Upper lobe of left lung (tissue), 6 donors: Measurements from ENCODE around the gene MAML2. TPM values are rescaled to one million over a fixed set of nuclear protein-coding genes. Genes with fewer than 3 reads are reported as not detected.
A peak's percentile ranks its signal among the peaks of the same experiment; 100 is the strongest.

ENCODE experiments used
- ATAC-seq, 2 donors: fragments of 200-7000 bp; cut with Tn5 transposase; one replicate each; pipeline ENCODE4 v1.9.1; 2022; ENCODE audit warnings: mild to moderate bottlenecking in 2 of 2, moderate library complexity in 2 of 2; ENCODE audit not compliant: low FRiP score in 2 of 2
- DNase-seq, 2 donors: peaks; one replicate each; pipeline ENCODE4 v3.0.0-alpha.2; 2019 to 2020
- H3K27ac ChIP-seq, 4 donors: fragments of 200-600 bp; sonication (generic); one replicate each; pipeline ENCODE4 v1.5.1; 2016 to 2019
- H3K27me3 ChIP-seq, 4 donors: fragments of 200-600 bp; sonication (generic); one replicate each; pipeline ENCODE4 v1.5.1; 2017 to 2019
- H3K36me3 ChIP-seq, 4 donors: fragments of 200-600 bp; sonication (generic); one replicate each; pipeline ENCODE4 v1.5.1; 2016 to 2019
- H3K4me1 ChIP-seq, 4 donors: fragments of 200-600 bp; sonication (generic); one replicate each; pipeline ENCODE4 v1.5.1; 2018 to 2019
- H3K4me3 ChIP-seq, 4 donors: fragments of 200-600 bp; sonication (generic); one replicate each; pipeline ENCODE4 v1.5.1; 2017 to 2019; ENCODE audit warnings: mild to moderate bottlenecking in 2 of 4, moderate library complexity in 1 of 4
- H3K9me3 ChIP-seq, 4 donors: fragments of 200-600 bp; sonication (generic); one replicate each; pipeline ENCODE4 v1.5.1; 2018 to 2019
- EP300 ChIP-seq, 4 donors: sonication (generic); formaldehyde crosslinking; IDR thresholded peaks; one replicate each; pipeline ENCODE4 v1.5.1; 2017; ENCODE audit warnings: antibody characterized with exemption in 4 of 4, control low read depth in 2 of 4
- POLR2A ChIP-seq, 4 donors: fragments of 450-650 bp; IDR thresholded peaks; one replicate each; pipeline ENCODE4 v1.5.1; 2016 to 2017; ENCODE audit warnings: antibody characterized with exemption in 4 of 4, mild to moderate bottlenecking in 2 of 4
- POLR2AphosphoS5 ChIP-seq, 2 donors: sonication (generic); formaldehyde crosslinking; IDR thresholded peaks; one replicate each; pipeline ENCODE4 v1.5.1; 2017; ENCODE audit warnings: antibody characterized with exemption in 2 of 2
- WGBS, 2 donors: methylation state at CpG; one replicate each; pipeline ENCODE4 v1.1.5; 2017 to 2018; 5-methylcytosine and 5-hydroxymethylcytosine counted together
- total RNA-seq, 6 donors: library from RNA; depleted of rRNA in 4 of 6; stranded (reverse); fragments of >200 nt in 4 of 6; gene quantifications; one replicate each; pipeline versions ENCODE4 v1.1.0 to v1.2.1, GENCODE V29; 2016 to 2021
- TF ChIP-seq, protein P1 (sequence below), 6 experiments: fragments of 450-650 bp in 4 of 6; fragments of 200-600 bp in 2 of 6; sonication (generic) in 2 of 6; IDR thresholded peaks; one replicate each; pipeline ENCODE4 v1.5.1; 2016 to 2019; ENCODE audit warnings: antibody characterized with exemption in 6 of 6
- donor health status: DM: no; HTN: no; CAD: no; lungs with moderate emphysema.
- donor health status: DM: no; HTN: yes; CAD: no; lungs with severe emphysema.

Gene MAML2
- total RNA-seq, 6 donors from 2014 or later = 19.5 to 36.6 (median 26.3) TPM

GRCh38 chr11:96260532-96260931 is 82.5 kb downstream of the MAML2 start:
- no peak for DNase-seq
- 95 to 100% methylated on average over 2 of the region's 2 CpGs for WGBS, 2 donors

GRCh38 chr11:96260067-96260511 is 82.9 kb downstream of the MAML2 start:
- no peak for DNase-seq
- H3K4me3 ChIP-seq = no peak overlapping the region
- H3K27me3 ChIP-seq = no peaks in the 10 kb centered on the region
- H3K4me1 ChIP-seq = peaks cover 71 to 79% (median 76%) of the 10 kb centered on the region in 4 donors
- no peak for ATAC-seq
- no peaks in the 10 kb centered on the region for H3K9me3 ChIP-seq
- 85 to 87% methylated on average over 3 of the region's 3 CpGs for WGBS, 2 donors
- no peaks in the 10 kb centered on the region for H3K36me3 ChIP-seq
- H3K27ac ChIP-seq = peak overlapping the region in 1 of 4 donors; percentile 83
- TF ChIP-seq POLR2A (IDR thresholded peaks at IDR 0.05) (no peak), POLR2AphosphoS5 (IDR thresholded peaks at IDR 0.05) (no peak), EP300 (IDR thresholded peaks at IDR 0.05) (no peak)
- TF ChIP-seq, protein P1, sequence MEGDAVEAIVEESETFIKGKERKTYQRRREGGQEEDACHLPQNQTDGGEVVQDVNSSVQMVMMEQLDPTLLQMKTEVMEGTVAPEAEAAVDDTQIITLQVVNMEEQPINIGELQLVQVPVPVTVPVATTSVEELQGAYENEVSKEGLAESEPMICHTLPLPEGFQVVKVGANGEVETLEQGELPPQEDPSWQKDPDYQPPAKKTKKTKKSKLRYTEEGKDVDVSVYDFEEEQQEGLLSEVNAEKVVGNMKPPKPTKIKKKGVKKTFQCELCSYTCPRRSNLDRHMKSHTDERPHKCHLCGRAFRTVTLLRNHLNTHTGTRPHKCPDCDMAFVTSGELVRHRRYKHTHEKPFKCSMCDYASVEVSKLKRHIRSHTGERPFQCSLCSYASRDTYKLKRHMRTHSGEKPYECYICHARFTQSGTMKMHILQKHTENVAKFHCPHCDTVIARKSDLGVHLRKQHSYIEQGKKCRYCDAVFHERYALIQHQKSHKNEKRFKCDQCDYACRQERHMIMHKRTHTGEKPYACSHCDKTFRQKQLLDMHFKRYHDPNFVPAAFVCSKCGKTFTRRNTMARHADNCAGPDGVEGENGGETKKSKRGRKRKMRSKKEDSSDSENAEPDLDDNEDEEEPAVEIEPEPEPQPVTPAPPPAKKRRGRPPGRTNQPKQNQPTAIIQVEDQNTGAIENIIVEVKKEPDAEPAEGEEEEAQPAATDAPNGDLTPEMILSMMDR (IDR thresholded peaks at IDR 0.05) = no peak

More at GRCh38 chr11:96260532-96260931, 82.5 kb downstream of the MAML2 start:
- no peaks in the 10 kb centered on the region for H3K36me3 ChIP-seq
- no peak for ATAC-seq
- no peak overlapping the region for H3K27ac ChIP-seq
- no peak for TF ChIP-seq EP300 (IDR thresholded peaks at IDR 0.05)
- TF ChIP-seq POLR2AphosphoS5 (IDR thresholded peaks at IDR 0.05) = no peak
- no peak for TF ChIP-seq POLR2A (IDR thresholded peaks at IDR 0.05)
- TF ChIP-seq, protein P1 (IDR thresholded peaks at IDR 0.05) = no peak
- H3K4me3 ChIP-seq = no peak overlapping the region
- no peaks in the 10 kb centered on the region for H3K27me3 ChIP-seq
- peaks cover 71 to 79% (median 75%) of the 10 kb centered on the region in 4 donors for H3K4me1 ChIP-seq
- no peaks in the 10 kb centered on the region for H3K9me3 ChIP-seq

DNA sequence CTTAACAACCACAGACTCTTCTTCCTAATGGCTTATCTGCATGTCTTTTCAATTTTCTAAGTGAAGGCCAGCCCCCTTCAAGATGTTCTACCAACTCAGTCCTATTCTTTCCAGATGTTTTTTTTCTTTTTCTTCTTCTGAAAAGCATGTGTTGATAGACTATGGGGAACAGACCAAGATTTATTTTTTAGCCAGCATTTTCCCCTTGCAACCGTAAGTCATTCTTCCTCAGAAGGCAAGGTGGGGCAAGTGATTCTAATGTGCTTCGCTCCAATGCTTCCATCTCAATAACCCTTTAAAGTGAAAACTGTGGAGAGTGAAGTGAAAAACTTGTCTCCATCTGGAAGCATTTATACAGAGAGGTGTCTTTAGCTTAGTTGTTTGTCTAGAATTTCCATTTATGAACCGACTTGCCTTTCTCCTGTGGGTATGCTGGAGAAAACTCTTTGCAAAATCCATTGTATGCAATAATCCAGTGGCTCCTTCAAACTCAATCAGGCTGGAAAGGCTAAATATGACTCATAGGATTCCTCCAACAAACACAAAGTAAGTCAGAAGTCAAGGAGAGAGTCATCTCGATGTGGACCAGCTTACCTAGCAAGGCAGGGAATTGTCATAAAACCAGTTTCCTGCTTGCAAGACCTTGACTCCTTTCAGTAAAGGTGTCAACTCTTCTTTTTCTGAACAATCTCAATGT is 83.7 kb downstream of the MAML2 start:
- DNase-seq (no peak), ATAC-seq (no peak)
- H3K9me3 ChIP-seq = no peaks in the 10 kb centered on the region
- no peaks in the 10 kb centered on the region for H3K27me3 ChIP-seq
- no peak overlapping the region for H3K4me3 ChIP-seq
- no peaks in the 10 kb centered on the region for H3K36me3 ChIP-seq
- WGBS, 2 donors = 76 to 79% methylated on average over 4 of the region's 4 CpGs
- TF ChIP-seq EP300 (IDR thresholded peaks at IDR 0.05) (no peak), POLR2A (IDR thresholded peaks at IDR 0.05) (no peak), POLR2AphosphoS5 (IDR thresholded peaks at IDR 0.05) (no peak)
- TF ChIP-seq, protein P1 (IDR thresholded peaks at IDR 0.05) = no peak
- peak overlapping the region; percentile 44 to 83 (median 78) for H3K27ac ChIP-seq
- H3K4me1 ChIP-seq = peaks cover 71 to 79% (median 75%) of the 10 kb centered on the region in 4 donors

GRCh38 chr11:96257972-96258934 is 84.7 kb downstream of the MAML2 start:
- TF ChIP-seq, protein P1 (IDR thresholded peaks at IDR 0.05) = no peak
- peak in 1 of 2 donors; percentile 33 for TF ChIP-seq POLR2AphosphoS5 (IDR thresholded peaks at IDR 0.05)
- no peaks in the 10 kb centered on the region for H3K9me3 ChIP-seq
- ATAC-seq (peak in 1 of 2 donors; percentile 28), DNase-seq (no peak)
- H3K4me1 ChIP-seq = peaks cover 66 to 78% (median 73%) of the 10 kb centered on the region in 4 donors
- no peaks in the 10 kb centered on the region for H3K36me3 ChIP-seq
- H3K27me3 ChIP-seq = no peaks in the 10 kb centered on the region
- H3K27ac ChIP-seq = peak overlapping the region; percentile 44 to 83 (median 78)
- WGBS, 2 donors = 27 to 42% methylated on average over 4 of the region's 4 CpGs
- no peak overlapping the region for H3K4me3 ChIP-seq
